HUES64 (cell line): ENCODE results near the gene VPS9D1.
"Not testable (repeated sequence)": the region's sequence is repeated elsewhere in the genome, so short reads cannot be mapped to it uniquely, and the experiment has no call there.

Experiments
- H3K27ac ChIP-seq: 2 replicates; pipeline ENCODE4 v1.7.0; 2013; ENCODE audit warnings: low read depth, low read length, inconsistent platforms
- H3K27me3 ChIP-seq: 2 replicates; pipeline ENCODE4 v1.6.1; 2013; ENCODE audit warnings: mild to moderate bottlenecking, low read length; ENCODE audit not compliant: insufficient read depth
- H3K36me3 ChIP-seq: 2 replicates; pipeline ENCODE4 v1.6.1; 2013; ENCODE audit warnings: mild to moderate bottlenecking, low read length; ENCODE audit not compliant: insufficient read depth
- H3K4me1 ChIP-seq: 2 replicates; pipeline ENCODE4 v1.6.1; 2013; ENCODE audit warnings: mild to moderate bottlenecking, low read length, moderate library complexity; ENCODE audit not compliant: insufficient read depth
- H3K4me3 ChIP-seq: 2 replicates; pipeline ENCODE4 v1.5.1; 2013; ENCODE audit warnings: mild to moderate bottlenecking, low read length, moderate library complexity
- H3K9ac ChIP-seq: 2 replicates; pipeline ENCODE4 v1.6.1; 2013; ENCODE audit warnings: mild to moderate bottlenecking, low read depth, low read length
- H3K9me3 ChIP-seq: 2 replicates; pipeline ENCODE4 v1.6.1; 2013; ENCODE audit warnings: low read depth, low read length; ENCODE audit not compliant: insufficient read depth
- WGBS: fragments of 150-250, 120-280 bp; methylation state at CpG from one replicate; pipeline ENCODE4 v1.1.7; 2013; ENCODE audit warnings: missing lambda C conversion rate; 5-methylcytosine and 5-hydroxymethylcytosine counted together

Gene VPS9D1

DNA sequence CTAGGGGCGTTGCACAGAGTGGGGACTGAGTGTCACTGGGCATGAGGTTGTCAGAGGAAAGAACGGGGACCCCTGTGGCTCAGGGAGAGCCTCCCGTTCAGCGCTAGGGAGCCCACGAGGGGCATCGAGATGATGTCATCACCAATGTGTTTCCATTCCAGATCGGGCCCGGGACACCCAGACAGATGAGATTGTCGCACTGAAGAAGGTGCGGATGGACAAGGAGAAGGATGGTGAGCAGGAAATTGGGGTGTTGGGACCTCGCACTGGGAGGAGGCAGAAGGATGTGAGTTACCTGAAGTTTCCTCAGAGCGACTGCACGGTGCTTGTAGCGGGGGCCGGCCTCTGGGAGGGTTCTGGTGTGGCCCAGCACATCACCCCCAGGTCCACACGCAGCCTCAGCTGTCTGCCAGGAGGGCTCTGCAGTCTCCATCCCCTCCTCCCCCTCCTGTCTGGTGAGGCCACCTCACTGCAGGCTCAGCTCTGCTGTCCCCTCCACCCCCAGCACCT lies 30.3 kb downstream of the VPS9D1 start:
- Histone ChIP-seq H3K36me3 (peaks cover 63% of the 10 kb centered on the region), H3K9me3 (peaks cover 6% of the 10 kb centered on the region; the same call in 1 of the 2 replicates), H3K4me3 (no peak overlapping the region), H3K27me3 (no peaks in the 10 kb centered on the region), H3K27ac (no peak overlapping the region), H3K4me1 (peaks cover 7% of the 10 kb centered on the region; the same call in 1 of the 2 replicates), H3K9ac (no peak overlapping the region)
- 97% methylated on average over 16 of the region's 16 CpGs for WGBS

DNA sequence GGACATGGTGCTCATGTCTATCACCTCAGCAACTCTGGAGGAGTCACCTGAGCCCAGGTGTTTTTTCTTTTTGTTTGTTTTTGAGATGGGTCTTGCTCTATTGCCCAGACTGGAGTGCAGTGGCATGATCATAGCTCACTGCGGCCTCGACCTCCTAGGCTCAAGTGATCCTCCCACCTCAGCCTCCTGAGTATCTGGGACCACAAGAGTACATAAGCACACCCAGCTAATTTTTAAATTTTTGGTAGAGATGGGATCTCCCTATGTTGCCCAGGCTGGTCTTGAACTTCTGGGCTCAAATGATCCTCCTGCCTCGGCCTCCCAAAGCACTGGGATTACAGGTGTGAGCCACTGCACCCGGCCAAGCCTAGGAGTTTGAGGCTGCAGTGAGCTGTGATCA lies 31.1 kb downstream of the VPS9D1 start:
- 97% methylated on average over 4 of the region's 4 CpGs for WGBS
- H3K36me3 ChIP-seq: peaks cover 61% of the 10 kb centered on the region

DNA sequence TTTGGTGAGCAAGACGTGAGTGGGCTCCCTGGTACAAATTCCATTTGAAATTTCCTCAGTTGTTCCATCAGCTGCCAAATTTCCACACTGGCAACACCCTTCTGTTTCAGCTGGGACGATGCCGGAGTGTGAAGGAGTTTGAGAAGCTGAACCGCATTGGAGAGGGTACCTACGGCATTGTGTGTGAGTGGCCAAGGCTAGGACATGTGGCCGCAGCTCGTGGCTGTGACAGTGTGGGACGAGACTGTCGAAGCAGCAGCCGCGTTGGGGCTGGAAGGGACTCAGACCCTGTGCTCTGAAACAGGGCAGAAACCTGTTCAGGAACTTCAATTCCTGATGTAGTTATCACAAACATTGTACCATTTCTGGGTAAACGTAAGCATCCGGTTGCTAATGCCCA lies 31.6 kb downstream of the VPS9D1 start:
- 97% methylated on average over 13 of the region's 13 CpGs for WGBS
- Histone ChIP-seq H3K36me3 (peaks cover 59% of the 10 kb centered on the region), H3K9ac (no peak overlapping the region), H3K27me3 (no peaks in the 10 kb centered on the region), H3K27ac (no peak overlapping the region), H3K4me1 (peaks cover 7% of the 10 kb centered on the region; the same call in 1 of the 2 replicates), H3K9me3 (peaks cover 13% of the 10 kb centered on the region), H3K4me3 (no peak overlapping the region)

More for the DNA sequence above, 31.1 kb downstream of the VPS9D1 start:
- H3K9ac ChIP-seq, H3K4me1 ChIP-seq, H3K27ac ChIP-seq, H3K4me3 ChIP-seq, H3K27me3 ChIP-seq: not testable (repeated sequence)
- H3K9me3 ChIP-seq: peaks cover 10% of the 10 kb centered on the region

DNA sequence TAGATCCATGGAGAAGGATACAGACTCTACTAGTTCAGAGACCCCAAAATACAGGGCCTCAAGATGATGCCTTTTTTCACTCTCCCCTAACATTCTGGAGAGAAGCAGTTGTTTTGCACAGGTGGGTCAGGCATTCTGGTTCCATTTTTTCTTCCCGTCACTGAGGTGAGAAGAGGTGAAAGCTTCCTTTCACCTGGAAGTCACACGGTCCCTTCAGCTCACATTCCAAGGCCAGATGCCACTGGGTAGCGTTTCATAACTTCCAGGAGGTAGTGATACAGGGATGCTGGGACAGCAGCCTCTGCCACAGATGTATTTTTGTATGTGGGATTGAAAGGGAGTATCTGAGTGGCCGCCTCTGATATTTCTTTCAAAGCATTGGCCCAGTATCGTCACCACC lies 32.3 kb downstream of the VPS9D1 start:
- Histone ChIP-seq H3K4me1 (peaks cover 7% of the 10 kb centered on the region; the same call in 1 of the 2 replicates), H3K27ac (no peak overlapping the region), H3K27me3 (no peaks in the 10 kb centered on the region), H3K4me3 (no peak overlapping the region), H3K9ac (no peak overlapping the region), H3K36me3 (peaks cover 55% of the 10 kb centered on the region), H3K9me3 (peaks cover 20% of the 10 kb centered on the region)
- 94% methylated on average over 5 of the region's 5 CpGs for WGBS

DNA sequence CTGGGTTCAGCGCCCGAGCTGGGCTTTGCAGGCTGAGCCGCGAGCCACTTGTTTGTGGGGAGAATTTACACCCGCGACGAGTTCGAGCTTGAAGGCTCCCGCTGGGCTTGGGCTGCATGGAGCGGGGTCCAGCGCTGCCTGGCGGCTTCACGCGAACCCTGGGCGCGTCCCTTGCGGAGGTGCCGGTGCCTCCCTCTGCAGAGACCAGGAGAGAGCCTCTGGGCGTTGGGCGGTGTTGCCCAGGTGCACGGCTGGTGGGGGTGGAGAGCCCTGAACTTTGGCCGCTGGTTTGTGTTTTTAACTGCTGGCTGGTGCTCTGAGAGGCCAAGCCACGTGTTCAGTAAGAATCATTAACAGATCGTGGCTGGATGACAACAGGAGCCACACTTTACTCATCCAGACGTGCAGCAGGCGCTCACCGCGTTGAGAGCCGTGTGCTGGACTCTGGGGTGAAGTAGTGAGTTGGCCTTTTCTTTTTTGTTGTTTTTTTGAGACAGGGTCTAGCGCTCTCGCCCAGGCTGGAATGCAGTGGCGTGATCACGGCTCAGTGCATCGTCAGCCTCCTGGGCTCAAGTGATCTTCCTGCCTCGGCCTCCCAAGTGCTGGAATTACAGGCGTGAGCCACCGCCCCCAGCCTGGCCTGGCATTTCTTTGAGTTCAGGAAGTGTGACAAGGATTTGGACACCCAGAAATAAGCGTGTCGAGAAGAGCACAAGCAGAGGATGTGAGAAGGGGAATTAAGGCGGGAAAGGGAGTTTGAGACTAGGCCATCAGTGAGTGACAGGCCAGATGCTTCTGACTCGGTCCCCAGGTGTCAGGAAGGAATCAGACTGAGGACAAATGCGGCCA lies 33.4 kb downstream of the VPS9D1 start:
- Histone ChIP-seq H3K9ac (peak overlapping the region; percentile 95), H3K27ac (peak overlapping the region; percentile 99), H3K4me1 (peaks cover 7% of the 10 kb centered on the region; the same call in 1 of the 2 replicates), H3K36me3 (peaks cover 55% of the 10 kb centered on the region), H3K4me3 (peak overlapping the region; percentile 87), H3K9me3 (peaks cover 26% of the 10 kb centered on the region), H3K27me3 (no peaks in the 10 kb centered on the region)
- 25% methylated on average over 42 of the region's 42 CpGs for WGBS

DNA sequence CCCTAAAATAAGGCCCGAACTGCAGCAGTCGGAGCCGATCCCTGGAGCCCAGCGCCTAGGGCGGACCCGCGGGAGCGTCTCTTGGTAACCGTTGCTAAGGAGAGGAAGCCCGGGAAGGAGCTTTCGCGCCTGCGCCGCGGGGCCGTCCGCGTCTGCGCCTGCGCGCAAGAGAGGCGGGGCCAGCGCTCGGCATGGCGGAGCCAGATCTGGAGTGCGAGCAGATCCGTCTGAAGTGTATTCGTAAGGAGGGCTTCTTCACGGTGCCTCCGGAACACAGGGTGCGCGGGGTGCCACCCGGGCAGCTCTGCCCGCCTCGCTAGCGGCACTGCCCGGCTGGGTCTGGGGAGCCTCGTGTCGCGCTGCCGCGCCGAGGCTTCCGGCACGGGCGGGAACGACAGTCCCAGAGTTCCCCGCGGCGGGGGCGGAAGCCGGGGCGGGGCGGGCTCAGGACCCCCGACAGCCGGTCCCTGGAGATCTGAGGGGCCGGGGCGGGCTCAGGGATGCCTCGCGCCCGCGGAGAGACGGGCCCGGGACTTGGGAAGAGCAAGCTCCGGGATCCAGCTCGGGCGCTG lies 34.1 kb downstream of the VPS9D1 start, which contains the start of gene CDK10:
TSS of gene CDK10 (plus strand) at position 170 of the 572 bp plus-strand sequence. CDS start at position 192, 22 bp downstream.
- Histone ChIP-seq H3K4me3 (peak within 1 kb of the TSS; percentile 87), H3K4me1 (peaks cover 7% of the 10 kb centered on the region; the same call in 1 of the 2 replicates), H3K9me3 (peaks cover 28% of the 10 kb centered on the region), H3K27me3 (no peaks in the 10 kb centered on the region), H3K9ac (peak within 1 kb of the TSS; percentile 95), H3K36me3 (peaks cover 51% of the 10 kb centered on the region), H3K27ac (peak within 1 kb of the TSS; percentile 99)
- WGBS: 1% methylated on average over 67 of the region's 67 CpGs

DNA sequence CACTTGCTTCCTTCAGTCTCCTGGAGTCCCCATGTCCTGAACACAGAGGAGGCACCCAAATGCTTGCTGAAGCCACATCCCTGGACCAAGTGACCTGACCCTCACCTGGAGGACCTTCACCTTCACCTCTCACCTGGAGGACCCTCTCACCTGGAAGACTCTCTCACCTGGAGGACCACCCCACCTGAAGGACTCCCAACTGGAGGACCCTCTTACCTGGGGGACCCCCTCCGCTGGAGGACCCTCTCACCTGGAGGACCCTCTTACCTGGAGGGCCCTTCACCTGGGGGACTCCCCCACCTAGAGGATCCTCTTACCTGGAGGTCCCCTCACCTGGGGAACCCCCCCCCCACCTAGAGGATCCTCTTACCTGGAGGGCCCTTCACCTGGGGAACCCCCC lies 34.8 kb downstream of the VPS9D1 start:
- Histone ChIP-seq H3K36me3 (peaks cover 46% of the 10 kb centered on the region), H3K4me3 (no peak overlapping the region), H3K9me3 (peaks cover 33% of the 10 kb centered on the region), H3K27ac (no peak overlapping the region), H3K4me1 (peaks cover 7% of the 10 kb centered on the region; the same call in 1 of the 2 replicates), H3K27me3 (no peaks in the 10 kb centered on the region), H3K9ac (no peak overlapping the region)
- WGBS: 90% methylated on average over 1 of the region's 1 CpG

DNA sequence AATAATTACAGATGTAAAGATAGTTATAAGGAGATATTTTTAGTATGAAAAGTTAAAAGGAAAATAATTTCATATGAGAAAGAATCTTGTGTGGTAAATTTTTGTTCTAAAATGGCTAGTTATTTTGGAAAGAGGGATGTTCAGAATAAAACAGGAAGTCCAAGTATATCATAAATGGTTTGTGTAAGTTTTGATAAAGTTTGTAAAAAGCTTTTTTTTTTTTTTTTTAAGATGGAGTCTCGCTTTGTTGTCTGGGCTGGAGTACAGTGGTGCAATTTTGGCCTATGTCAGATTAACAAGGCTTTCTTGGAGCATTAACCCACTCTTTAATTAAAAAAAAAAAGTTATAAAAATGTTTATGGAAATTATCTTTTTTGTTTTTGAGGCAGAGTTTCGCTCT lies 42.4 kb downstream of the VPS9D1 start:
- H3K9ac ChIP-seq: no peak overlapping the region
- no peaks in the 10 kb centered on the region for H3K4me1 ChIP-seq
- WGBS: 95% methylated on average over 1 of the region's 2 CpGs
- peaks cover 49% of the 10 kb centered on the region for H3K9me3 ChIP-seq
- H3K27me3 ChIP-seq: no peaks in the 10 kb centered on the region
- H3K36me3 ChIP-seq: peaks cover 21% of the 10 kb centered on the region; the same call in 1 of the 2 replicates
- no peak overlapping the region for H3K27ac ChIP-seq
- H3K4me3 ChIP-seq: no peak overlapping the region

DNA sequence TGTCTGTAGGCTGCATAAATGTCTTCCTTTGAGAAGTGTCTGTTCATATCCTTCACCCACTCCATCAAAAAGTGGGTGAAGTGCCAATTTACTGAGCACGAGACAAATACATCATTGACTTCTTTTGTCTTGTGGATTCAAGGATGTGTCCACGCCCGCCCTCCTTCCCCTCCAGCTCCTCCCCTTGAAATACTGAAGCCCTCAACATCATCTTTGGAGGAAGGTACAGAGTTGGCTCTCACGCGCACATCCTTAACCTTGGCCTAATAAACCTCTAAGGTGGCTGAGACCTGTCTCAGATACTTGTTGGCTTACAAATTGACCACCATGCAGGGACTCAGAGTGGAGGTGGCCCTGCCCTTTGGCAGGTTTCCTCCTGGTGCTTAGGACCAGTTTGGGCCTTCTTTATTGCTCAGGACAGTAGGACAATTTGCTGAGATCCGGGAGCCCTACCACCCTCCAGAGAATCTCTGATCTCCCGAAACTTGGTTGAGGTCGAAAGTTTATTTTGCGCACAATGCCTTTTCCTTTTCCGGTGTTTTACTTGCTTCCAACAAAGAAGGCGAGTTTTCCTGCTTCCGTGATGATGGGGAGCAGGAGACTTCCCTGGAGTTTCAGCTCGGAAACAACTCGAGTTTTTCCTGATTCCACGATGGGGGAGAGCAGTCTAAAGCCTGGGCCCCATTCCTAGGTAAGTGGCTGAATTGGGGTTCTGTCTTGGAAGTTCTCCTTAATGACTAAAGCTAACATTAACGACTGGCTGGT lies 48.3 kb downstream of the VPS9D1 start:
- H3K4me1 ChIP-seq: no peaks in the 10 kb centered on the region
- no peaks in the 10 kb centered on the region for H3K27me3 ChIP-seq
- no peak overlapping the region for H3K9ac ChIP-seq
- WGBS: 93% methylated on average over 16 of the region's 16 CpGs
- H3K27ac ChIP-seq: no peak overlapping the region
- no peak overlapping the region for H3K4me3 ChIP-seq
- H3K9me3 ChIP-seq: peaks cover 7% of the 10 kb centered on the region; the same call in 1 of the 2 replicates
- peaks cover 4% of the 10 kb centered on the region; the same call in 1 of the 2 replicates for H3K36me3 ChIP-seq

DNA sequence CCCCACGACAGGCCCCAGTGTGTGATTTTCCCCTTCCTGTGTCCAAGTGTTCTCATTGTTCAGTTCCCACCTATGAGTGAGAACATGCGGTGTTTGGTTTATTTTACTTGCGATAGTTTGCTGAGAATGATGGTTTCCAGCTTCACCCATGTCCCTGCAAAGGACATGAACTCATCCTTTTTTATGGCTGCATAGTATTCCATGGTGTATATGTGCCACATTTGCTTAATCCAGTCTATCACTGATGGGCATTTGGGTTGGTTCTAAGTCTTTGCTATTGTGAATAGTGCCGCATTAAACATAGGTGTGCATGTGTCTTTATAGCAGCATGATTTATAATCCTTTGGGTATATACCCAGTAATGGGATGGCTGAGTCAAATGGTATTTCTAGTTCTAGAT lies 49.1 kb downstream of the VPS9D1 start:
- 100% methylated on average over 4 of the region's 4 CpGs for WGBS
- not testable (repeated sequence) for H3K4me3 ChIP-seq

More for the DNA sequence above, 49.1 kb downstream of the VPS9D1 start:
- H3K9me3 ChIP-seq, H3K27ac ChIP-seq, H3K36me3 ChIP-seq, H3K9ac ChIP-seq, H3K4me1 ChIP-seq, H3K27me3 ChIP-seq: not testable (repeated sequence)
